Endothelial cell (in vitro differentiated cells): ENCODE results near the gene OAF. TPM values are rescaled to one million over a fixed set of nuclear protein-coding genes. Genes with fewer than 3 reads are reported as not detected.
A peak's percentile ranks its signal among the peaks of the same experiment; 100 is the strongest.

Experiments
- DNase-seq: peaks from one replicate; pipeline ENCODE4 v3.0.0; 2021; ENCODE audit warnings: low spot score
- H3K27ac Mint-ChIP-seq: one replicate; pipeline ENCODE4 v1.8.0; 2021; ENCODE audit warnings: mixed read lengths, inconsistent platforms; ENCODE audit not compliant: unreplicated experiment
- H3K27me3 Mint-ChIP-seq: one replicate; pipeline ENCODE4 v1.8.0; 2021; ENCODE audit warnings: mild to moderate bottlenecking, moderate library complexity, mixed read lengths, inconsistent platforms; ENCODE audit not compliant: unreplicated experiment
- H3K36me3 Mint-ChIP-seq: one replicate; pipeline ENCODE4 v1.8.0; 2021; ENCODE audit warnings: mild to moderate bottlenecking, low read depth, mixed read lengths, inconsistent platforms; ENCODE audit not compliant: unreplicated experiment
- H3K4me1 Mint-ChIP-seq: one replicate; pipeline ENCODE4 v1.8.0; 2021; ENCODE audit warnings: mild to moderate bottlenecking, mixed read lengths, inconsistent platforms; ENCODE audit not compliant: unreplicated experiment
- H3K4me3 Mint-ChIP-seq: one replicate; pipeline ENCODE4 v1.8.0; 2021; ENCODE audit warnings: mild to moderate bottlenecking, mixed read lengths, inconsistent platforms; ENCODE audit not compliant: unreplicated experiment
- H3K9me3 Mint-ChIP-seq: one replicate; pipeline ENCODE4 v1.8.0; 2021; ENCODE audit warnings: mixed read lengths, inconsistent platforms; ENCODE audit not compliant: unreplicated experiment
- CTCF ChIP-seq: fragments of 200-600 bp; sonication (generic); IDR thresholded peaks from one replicate; pipeline ENCODE4 v1.5.0; 2021; ENCODE audit warnings: antibody characterized with exemption; ENCODE audit not compliant: unreplicated experiment
- total RNA-seq: library from RNA; stranded (reverse); fragmentation: NEBNext Ultra II Directional; extraction: Animal tissue kit (Norgen Biotek cat#: 25700); gene quantifications from one replicate; pipeline ENCODE4 v1.2.1, GENCODE V29; 2021; ENCODE audit not compliant: unreplicated experiment

Gene OAF
- total RNA-seq, 1 donor from 2014 or later, result 15.5 TPM

- H3K4me1 Mint-ChIP-seq, result peaks cover 5% of the 10 kb centered on the region
- peaks cover 17% of the 10 kb centered on the region for H3K27me3 Mint-ChIP-seq
- no peaks in the 10 kb centered on the region for H3K9me3 Mint-ChIP-seq
- no peak for DNase-seq
- no peak overlapping the region for H3K4me3 Mint-ChIP-seq
- peaks cover 7% of the 10 kb centered on the region for H3K36me3 Mint-ChIP-seq
- no peak for TF ChIP-seq CTCF
- no peak overlapping the region for H3K27ac Mint-ChIP-seq
These were observed 6.7 kb downstream of the OAF start for GRCh38 chr11:120217526-120217925.

- no peak for TF ChIP-seq CTCF
- H3K4me3 Mint-ChIP-seq, result no peak overlapping the region
- DNase-seq, result no peak
- H3K9me3 Mint-ChIP-seq, result no peaks in the 10 kb centered on the region
- peaks cover 4% of the 10 kb centered on the region for H3K4me1 Mint-ChIP-seq
- peaks cover 7% of the 10 kb centered on the region for H3K36me3 Mint-ChIP-seq
- no peak overlapping the region for H3K27ac Mint-ChIP-seq
- H3K27me3 Mint-ChIP-seq, result peaks cover 11% of the 10 kb centered on the region
These were observed 7.3 kb downstream of the OAF start for GRCh38 chr11:120217941-120218694.

GRCh38 chr11:120218695-120219033, 7.8 kb downstream of the OAF start:
- no peak for TF ChIP-seq CTCF
- DNase-seq, result no peak
- Mint-ChIP-seq H3K4me3 (peak overlapping the region; percentile 22), H3K27me3 (peaks cover 8% of the 10 kb centered on the region), H3K36me3 (peaks cover 7% of the 10 kb centered on the region), H3K9me3 (no peaks in the 10 kb centered on the region), H3K27ac (no peak overlapping the region), H3K4me1 (peaks cover 6% of the 10 kb centered on the region)

- no peak overlapping the region for H3K27ac Mint-ChIP-seq
- no peak for DNase-seq
- H3K9me3 Mint-ChIP-seq, result no peaks in the 10 kb centered on the region
- H3K36me3 Mint-ChIP-seq, result peaks cover 7% of the 10 kb centered on the region
- H3K4me1 Mint-ChIP-seq, result peaks cover 13% of the 10 kb centered on the region
- no peak overlapping the region for H3K4me3 Mint-ChIP-seq
- H3K27me3 Mint-ChIP-seq, result peaks cover 7% of the 10 kb centered on the region
- no peak for TF ChIP-seq CTCF
These were observed 8.6 kb downstream of the OAF start for GRCh38 chr11:120219232-120219937.
